ENCODE results near the gene S1PR1. TPM values are rescaled to one million over a fixed set of nuclear protein-coding genes. Genes with fewer than 3 reads are reported as not detected.
"Not testable (repeated sequence)": the region's sequence is repeated elsewhere in the genome, so short reads cannot be mapped to it uniquely, and the experiment has no call there.

Gene S1PR1
- 9.4 TPM for total RNA-seq

- peak in 2 of 3 donors; percentile 38 to 43 for DNase-seq (ENCODE audit: low read depth in 2 of 3, low spot score in 2 of 3)
These were observed at the start of gene S1PR1 for GRCh38 chr1:101236516-101237228. Gene S1PR1, plus strand, starts transcription at chr1:101237019. Its CDS starts 1,966 bp downstream, at chr1:101238985.

GRCh38 chr1:101187297-101187696 lies 49.5 kb upstream of the S1PR1 start:
- DNase-seq (ENCODE audit: low read depth in 2 of 3, low spot score in 2 of 3) = peak in 2 of 3 donors; percentile 7 to 13

- DNase-seq (ENCODE audit: low read depth in 2 of 3, low spot score in 2 of 3) = no peak
These were observed 48.5 kb upstream of the S1PR1 start for GRCh38 chr1:101188331-101188730.

- not testable (repeated sequence) for DNase-seq (ENCODE audit: low read depth in 2 of 3, low spot score in 2 of 3)
These were observed 47.9 kb upstream of the S1PR1 start for GRCh38 chr1:101188968-101189367.

- no peak for DNase-seq (ENCODE audit: low read depth in 2 of 3, low spot score in 2 of 3)
These were observed 46.4 kb upstream of the S1PR1 start for GRCh38 chr1:101190441-101190840.

GRCh38 chr1:101191049-101191448 lies 45.8 kb upstream of the S1PR1 start:
- DNase-seq (ENCODE audit: low read depth in 2 of 3, low spot score in 2 of 3) = peak in 1 of 3 donors; percentile 61

- no peak for DNase-seq (ENCODE audit: low read depth in 2 of 3, low spot score in 2 of 3)
These were observed 43.1 kb upstream of the S1PR1 start for GRCh38 chr1:101193733-101194169.

GRCh38 chr1:101194746-101195145 lies 42.1 kb upstream of the S1PR1 start:
- DNase-seq (ENCODE audit: low read depth in 2 of 3, low spot score in 2 of 3) = no peak

- no peak for DNase-seq (ENCODE audit: low read depth in 2 of 3, low spot score in 2 of 3)
These were observed 40.2 kb upstream of the S1PR1 start for GRCh38 chr1:101196668-101197067.

GRCh38 chr1:101198842-101199636 lies 37.8 kb upstream of the S1PR1 start:
- no peak for DNase-seq (ENCODE audit: low read depth in 2 of 3, low spot score in 2 of 3)

- DNase-seq (ENCODE audit: low read depth in 2 of 3, low spot score in 2 of 3) = no peak
These were observed 37.2 kb upstream of the S1PR1 start for GRCh38 chr1:101199637-101199982.

GRCh38 chr1:101200513-101200912 lies 36.3 kb upstream of the S1PR1 start:
- no peak for DNase-seq (ENCODE audit: low read depth in 2 of 3, low spot score in 2 of 3)

GRCh38 chr1:101203820-101204540 lies 32.8 kb upstream of the S1PR1 start:
- no peak for DNase-seq (ENCODE audit: low read depth in 2 of 3, low spot score in 2 of 3)

- DNase-seq (ENCODE audit: low read depth in 2 of 3, low spot score in 2 of 3) = no peak
These were observed 31.4 kb upstream of the S1PR1 start for GRCh38 chr1:101205457-101205856.

GRCh38 chr1:101206139-101206538 lies 30.7 kb upstream of the S1PR1 start:
- DNase-seq (ENCODE audit: low read depth in 2 of 3, low spot score in 2 of 3) = not testable (repeated sequence)

GRCh38 chr1:101207271-101207670 lies 29.5 kb upstream of the S1PR1 start:
- not testable (repeated sequence) for DNase-seq (ENCODE audit: low read depth in 2 of 3, low spot score in 2 of 3)

GRCh38 chr1:101207891-101208290 lies 28.9 kb upstream of the S1PR1 start:
- DNase-seq (ENCODE audit: low read depth in 2 of 3, low spot score in 2 of 3) = no peak

- no peak for DNase-seq (ENCODE audit: low read depth in 2 of 3, low spot score in 2 of 3)
These were observed 21.3 kb upstream of the S1PR1 start for GRCh38 chr1:101215363-101216011.

- DNase-seq (ENCODE audit: low read depth in 2 of 3, low spot score in 2 of 3) = no peak
These were observed 20.2 kb upstream of the S1PR1 start for GRCh38 chr1:101216623-101217022.

- DNase-seq (ENCODE audit: low read depth in 2 of 3, low spot score in 2 of 3) = no peak
These were observed 19.7 kb upstream of the S1PR1 start for GRCh38 chr1:101217148-101217547.

- not testable (repeated sequence) for DNase-seq (ENCODE audit: low read depth in 2 of 3, low spot score in 2 of 3)
These were observed 17.9 kb upstream of the S1PR1 start for GRCh38 chr1:101218968-101219367.
